Thoracic aorta (tissue), 2 donors: Measurements from ENCODE around the gene TMTC2. TPM values are rescaled to one million over a fixed set of nuclear protein-coding genes. Genes with fewer than 3 reads are reported as not detected.

Experiments used
- ATAC-seq: fragments of 150-250 bp; one replicate; pipeline ENCODE4 v1.8.0; 2017; ENCODE audit warnings: low read depth; ENCODE audit not compliant: insufficient number of reproducible peaks, low FRiP score
- DNase-seq: peaks from one replicate; pipeline ENCODE4 v3.0.0-alpha.2; 2020; ENCODE audit warnings: low spot score
- H3K27ac ChIP-seq, 2 donors: fragments of 200-600 bp; sonication (generic); 1 replicate in 1 of 2; 2 replicates in 1 of 2; pipeline ENCODE4 v1.5.1; 2016; ENCODE audit warnings: mild to moderate bottlenecking in 2 of 2, moderate library complexity in 2 of 2
- H3K27me3 ChIP-seq: fragments of 200-600 bp; sonication (generic); replicated peaks from 2 replicates; pipeline ENCODE4 v1.6.0; 2016; ENCODE audit warnings: mild to moderate bottlenecking; ENCODE audit not compliant: insufficient read depth
- H3K36me3 ChIP-seq: fragments of 200-600 bp; sonication (generic); one replicate; pipeline ENCODE4 v1.5.1; 2016
- H3K4me1 ChIP-seq, 2 donors: fragments of 200-600 bp; sonication (generic); 1 replicate in 1 of 2; 2 replicates in 1 of 2; pipeline versions ENCODE4 v1.5.1 to v1.6.0; 2016; ENCODE audit warnings: low read depth in 2 of 2, mild to moderate bottlenecking in 1 of 2; ENCODE audit not compliant: control insufficient read depth in 1 of 2
- H3K4me3 ChIP-seq: fragments of 200-600 bp; sonication (generic); 2 replicates; pipeline ENCODE4 v1.5.1; 2016; ENCODE audit warnings: mild to moderate bottlenecking
- H3K9me3 ChIP-seq: fragments of 200-600 bp; sonication (generic); 2 replicates; pipeline ENCODE4 v1.5.1; 2016
- total RNA-seq, 2 donors: library from RNA; depleted of rRNA; stranded (reverse); fragments of >200 nt; gene quantifications; one replicate each; pipeline versions ENCODE4 v1.1.0 to v1.2.3, GENCODE V29; 2016
- TF ChIP-seq, protein P1 (sequence below): fragments of 200-600 bp; sonication (generic); IDR thresholded peaks from one replicate; pipeline ENCODE4 v1.5.1; 2019; ENCODE audit warnings: antibody characterized with exemption

TMTC2 gene
- total RNA-seq, 2 donors from 2014 or later, result 2.8 to 8.6 TPM

- Histone ChIP-seq H3K4me1 (no peaks in the 10 kb centered on the region), H3K9me3 (no peaks in the 10 kb centered on the region), H3K4me3 (no peak overlapping the region), H3K27me3 (no peaks in the 10 kb centered on the region), H3K36me3 (no peaks in the 10 kb centered on the region), H3K27ac (no peak overlapping the region)
- TF ChIP-seq, protein P1, sequence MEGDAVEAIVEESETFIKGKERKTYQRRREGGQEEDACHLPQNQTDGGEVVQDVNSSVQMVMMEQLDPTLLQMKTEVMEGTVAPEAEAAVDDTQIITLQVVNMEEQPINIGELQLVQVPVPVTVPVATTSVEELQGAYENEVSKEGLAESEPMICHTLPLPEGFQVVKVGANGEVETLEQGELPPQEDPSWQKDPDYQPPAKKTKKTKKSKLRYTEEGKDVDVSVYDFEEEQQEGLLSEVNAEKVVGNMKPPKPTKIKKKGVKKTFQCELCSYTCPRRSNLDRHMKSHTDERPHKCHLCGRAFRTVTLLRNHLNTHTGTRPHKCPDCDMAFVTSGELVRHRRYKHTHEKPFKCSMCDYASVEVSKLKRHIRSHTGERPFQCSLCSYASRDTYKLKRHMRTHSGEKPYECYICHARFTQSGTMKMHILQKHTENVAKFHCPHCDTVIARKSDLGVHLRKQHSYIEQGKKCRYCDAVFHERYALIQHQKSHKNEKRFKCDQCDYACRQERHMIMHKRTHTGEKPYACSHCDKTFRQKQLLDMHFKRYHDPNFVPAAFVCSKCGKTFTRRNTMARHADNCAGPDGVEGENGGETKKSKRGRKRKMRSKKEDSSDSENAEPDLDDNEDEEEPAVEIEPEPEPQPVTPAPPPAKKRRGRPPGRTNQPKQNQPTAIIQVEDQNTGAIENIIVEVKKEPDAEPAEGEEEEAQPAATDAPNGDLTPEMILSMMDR, result no peak
- DNase-seq, result no peak
- no peak for ATAC-seq
Observed at GRCh38 chr12:83016991-83017390, 330.3 kb downstream of the TMTC2 start.

DNA sequence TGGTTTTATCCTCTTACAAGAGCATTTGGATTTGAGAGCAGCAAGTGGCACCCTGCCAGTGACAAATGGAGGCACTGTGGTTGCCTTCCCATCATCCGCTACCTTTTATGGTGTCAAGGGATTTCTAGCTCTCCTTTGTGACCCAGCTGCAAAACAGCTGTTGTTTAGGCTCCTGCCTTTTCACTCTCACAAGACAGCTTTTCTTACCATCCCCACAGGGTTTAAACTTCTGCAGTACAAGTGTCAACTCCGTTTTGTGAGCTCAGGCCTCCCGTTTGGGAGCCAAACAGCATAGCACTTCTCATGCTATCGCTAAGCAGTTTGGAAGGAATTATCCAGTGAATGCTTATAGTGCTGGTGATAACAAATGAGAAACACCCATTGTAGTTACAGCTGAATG is 331.4 kb downstream of the TMTC2 start:
- DNase-seq, result no peak
- no peak overlapping the region for H3K4me3 ChIP-seq
- TF ChIP-seq, protein P1, result no peak
- no peak for ATAC-seq
- no peaks in the 10 kb centered on the region for H3K9me3 ChIP-seq
- no peak overlapping the region for H3K27ac ChIP-seq
- H3K4me1 ChIP-seq, result no peaks in the 10 kb centered on the region
- H3K36me3 ChIP-seq, result no peaks in the 10 kb centered on the region
- H3K27me3 ChIP-seq, result no peaks in the 10 kb centered on the region

- no peaks in the 10 kb centered on the region for H3K4me1 ChIP-seq
- H3K4me3 ChIP-seq, result no peak overlapping the region
- no peaks in the 10 kb centered on the region for H3K36me3 ChIP-seq
- no peak for DNase-seq
- no peak for ATAC-seq
- TF ChIP-seq, protein P1, result no peak
- no peaks in the 10 kb centered on the region for H3K9me3 ChIP-seq
- no peak overlapping the region for H3K27ac ChIP-seq
- no peaks in the 10 kb centered on the region for H3K27me3 ChIP-seq
Observed at GRCh38 chr12:83027021-83027723, 340.5 kb downstream of the TMTC2 start.

GRCh38 chr12:83031196-83031595 is 344.5 kb downstream of the TMTC2 start:
- Histone ChIP-seq H3K27me3 (no peaks in the 10 kb centered on the region), H3K4me1 (no peaks in the 10 kb centered on the region), H3K9me3 (no peaks in the 10 kb centered on the region), H3K4me3 (no peak overlapping the region), H3K36me3 (no peaks in the 10 kb centered on the region), H3K27ac (no peak overlapping the region)
- DNase-seq (no peak), ATAC-seq (no peak)
- TF ChIP-seq, protein P1, result no peak

GRCh38 chr12:83036847-83037246 is 350.1 kb downstream of the TMTC2 start:
- no peaks in the 10 kb centered on the region for H3K9me3 ChIP-seq
- no peak overlapping the region for H3K4me3 ChIP-seq
- no peaks in the 10 kb centered on the region for H3K27me3 ChIP-seq
- TF ChIP-seq, protein P1, result no peak
- no peak for ATAC-seq
- H3K27ac ChIP-seq, result no peak overlapping the region
- no peaks in the 10 kb centered on the region for H3K36me3 ChIP-seq
- H3K4me1 ChIP-seq, result no peaks in the 10 kb centered on the region
- DNase-seq, result no peak
